NCI-H2227 (cell line): ENCODE data around the gene ITPKB.

Experiments
- DNase-seq: peaks from one replicate; lab custom pipeline; 2025; ENCODE audit not compliant: unreplicated experiment; lab: John Stamatoyannopoulos, UW

Gene ITPKB

DNA sequence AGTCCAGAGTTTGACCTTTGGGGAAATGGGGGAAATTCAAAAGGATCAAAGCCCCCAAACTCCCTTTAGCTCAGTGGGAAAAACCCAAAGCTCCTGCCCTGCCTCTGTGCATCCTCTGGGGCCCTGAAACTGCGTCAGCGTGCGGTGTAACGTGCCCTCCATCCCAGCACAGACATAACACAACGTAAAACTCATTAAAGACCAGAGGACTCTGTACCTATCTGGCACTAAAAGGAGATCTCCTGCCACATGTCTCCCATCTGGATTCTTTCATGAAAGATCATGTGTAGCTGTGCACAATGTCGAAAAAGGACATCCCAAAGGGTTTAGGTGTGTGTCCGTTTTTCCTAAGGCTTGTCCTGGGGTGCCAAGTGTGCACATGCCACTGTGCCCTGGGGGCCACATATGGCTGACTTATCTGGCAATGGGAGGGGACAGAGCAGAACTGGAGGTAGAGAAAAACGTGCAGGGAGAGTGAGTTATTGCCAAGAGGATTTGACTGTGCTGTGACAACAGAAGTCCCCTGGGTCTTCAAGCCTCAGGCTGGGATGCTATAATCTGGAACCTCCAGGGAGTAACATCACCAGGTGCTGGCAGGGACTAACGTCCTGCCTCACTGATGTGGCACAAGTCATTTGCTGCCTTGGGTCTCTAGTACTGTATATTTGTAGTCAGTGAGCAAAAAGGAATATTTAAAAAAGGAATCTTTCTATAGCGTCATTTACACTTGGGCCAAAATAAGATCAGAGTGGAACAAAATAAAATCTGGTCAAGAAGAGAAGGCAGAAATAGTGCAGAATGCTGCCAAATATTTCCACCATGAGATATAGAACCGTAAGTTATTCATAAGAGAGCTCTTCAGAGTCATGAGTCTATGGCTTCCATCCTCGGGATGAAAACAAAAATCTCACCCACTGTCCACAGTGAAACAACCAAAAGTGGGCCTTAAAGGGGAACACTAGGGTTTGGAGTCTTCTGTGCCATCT is 52.3 kb downstream of the ITPKB start:
- no peak for DNase-seq

DNA sequence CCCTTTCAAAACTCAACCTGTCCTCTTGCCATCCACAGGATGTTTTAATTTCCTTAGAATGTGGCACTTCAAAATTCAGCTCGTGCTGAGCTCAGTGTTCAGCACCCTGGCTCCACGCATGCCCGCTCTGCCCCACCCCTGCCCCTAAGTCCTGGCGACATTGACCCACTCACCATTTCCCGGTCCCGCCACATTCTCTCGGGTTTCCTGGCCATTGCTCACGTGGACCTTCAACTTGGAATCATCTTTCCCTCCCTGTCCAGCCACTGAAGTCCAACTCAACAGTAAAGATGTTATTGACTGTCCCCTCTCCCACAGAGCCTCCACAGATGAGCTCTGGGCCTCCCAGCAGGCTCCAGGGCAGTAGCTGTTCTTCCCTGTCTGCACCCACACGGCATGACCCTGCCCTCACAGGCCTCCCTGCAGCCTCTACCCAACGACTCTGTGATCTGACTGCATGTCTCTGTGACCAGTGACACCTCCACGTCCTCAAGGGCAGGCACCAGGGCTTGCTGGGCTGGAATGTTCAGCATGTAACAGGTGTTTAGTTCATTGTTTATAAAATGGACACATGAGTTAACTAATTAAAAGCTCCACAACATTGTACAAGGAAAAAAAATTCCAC is 53.8 kb downstream of the ITPKB start:
- DNase-seq = no peak

DNA sequence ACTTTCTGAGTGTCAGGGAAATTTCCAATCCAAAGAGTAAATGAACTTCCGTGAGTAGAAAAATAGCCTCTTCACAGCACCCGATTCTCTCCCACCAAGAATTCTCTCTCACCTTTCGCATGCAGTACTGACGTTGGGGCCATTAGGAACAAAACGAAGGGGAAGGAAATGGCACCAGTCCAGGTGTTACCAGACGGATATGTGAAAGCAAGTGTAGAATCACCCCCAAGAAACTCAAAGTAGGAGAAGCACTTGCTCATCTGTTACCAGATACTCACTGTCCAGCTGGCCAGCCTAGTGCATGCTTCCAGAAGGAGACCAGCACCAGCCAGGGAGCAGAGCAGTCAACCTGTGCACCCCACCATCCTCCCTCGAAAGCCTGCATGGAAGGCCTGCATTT is 55.1 kb downstream of the ITPKB start:
- no peak for DNase-seq

DNA sequence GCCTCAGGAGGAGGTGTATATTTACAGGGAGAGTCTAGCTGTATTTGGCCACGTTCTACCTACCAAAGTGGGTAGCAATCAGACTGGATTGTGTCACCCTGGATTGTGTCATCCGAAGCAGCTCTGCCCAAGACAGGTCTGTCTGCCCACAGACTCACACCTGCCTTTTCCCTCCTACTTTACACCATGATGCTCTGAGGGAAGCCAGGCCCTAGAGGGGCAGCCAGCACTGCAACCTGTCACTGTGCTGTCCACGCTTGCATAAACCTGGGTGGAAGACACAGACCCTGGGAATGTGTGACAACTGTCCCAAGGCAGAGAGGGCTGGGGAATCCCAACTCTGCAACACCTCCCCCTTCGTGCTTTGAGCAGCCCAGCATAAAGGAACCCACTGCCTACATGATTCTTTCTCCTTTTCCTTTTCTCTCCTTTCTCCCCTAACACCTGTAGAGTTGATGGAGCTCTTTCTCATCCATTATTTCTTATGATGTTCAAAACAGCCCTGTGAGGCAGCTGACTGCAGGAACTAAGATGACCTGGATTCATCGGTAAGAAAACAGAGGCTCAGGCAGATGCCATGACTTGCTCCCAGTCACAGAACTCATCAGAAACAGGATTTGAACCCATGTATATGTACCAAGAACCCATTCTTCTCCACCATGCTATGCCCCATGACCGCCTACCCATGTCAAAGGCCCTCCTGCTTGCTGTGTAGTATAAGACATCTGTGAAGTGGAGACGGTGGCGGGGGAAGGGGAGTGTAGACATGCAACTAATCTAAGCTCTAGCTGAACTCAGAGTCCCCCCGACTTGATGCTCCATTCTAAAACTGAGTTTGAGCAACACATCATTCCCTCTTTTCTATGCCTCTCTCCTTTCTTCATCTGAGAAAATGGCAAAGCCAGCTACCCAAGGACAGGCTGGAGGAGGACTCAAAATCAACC is 55.9 kb downstream of the ITPKB start:
- DNase-seq = no peak

DNA sequence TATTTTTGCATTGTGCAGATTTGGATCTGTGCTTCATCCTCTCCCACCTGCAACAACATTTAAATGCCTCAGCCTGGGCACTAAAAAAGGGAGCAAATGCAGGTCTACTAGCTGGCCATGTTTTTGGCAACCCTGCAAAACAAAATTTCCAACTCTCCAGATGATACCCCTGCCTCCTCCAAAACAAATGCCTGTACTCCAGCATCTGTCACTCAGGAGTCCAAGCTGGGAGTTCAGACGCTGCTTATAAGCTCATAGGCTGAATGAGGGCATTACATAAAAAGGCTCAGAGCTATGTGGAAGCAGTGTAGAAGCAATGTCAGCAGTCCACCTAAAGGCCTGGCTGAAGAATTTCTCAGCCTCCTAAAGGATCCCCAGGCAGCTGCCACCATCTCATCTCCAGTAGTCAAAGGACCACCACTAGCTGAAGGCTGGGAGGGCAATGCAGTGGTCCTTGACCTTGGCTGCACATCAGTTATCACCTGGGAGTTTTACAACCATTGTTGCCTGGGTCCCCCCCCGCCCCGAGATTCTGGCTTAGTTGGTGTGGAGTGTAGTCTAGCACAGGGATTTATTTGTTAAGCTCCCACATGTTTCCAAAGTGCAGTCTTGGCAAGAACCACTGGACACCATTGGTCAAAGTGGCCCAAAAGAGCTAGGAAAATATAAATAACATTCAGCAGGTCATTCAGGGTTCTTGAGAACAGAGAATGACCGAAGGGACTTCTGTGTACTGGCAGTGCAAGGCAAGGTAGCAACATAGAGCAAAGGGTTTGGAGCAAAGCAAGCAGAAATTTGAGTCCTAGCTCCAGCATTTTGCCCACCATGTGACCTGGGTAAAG is 57.2 kb downstream of the ITPKB start:
- DNase-seq = no peak

DNA sequence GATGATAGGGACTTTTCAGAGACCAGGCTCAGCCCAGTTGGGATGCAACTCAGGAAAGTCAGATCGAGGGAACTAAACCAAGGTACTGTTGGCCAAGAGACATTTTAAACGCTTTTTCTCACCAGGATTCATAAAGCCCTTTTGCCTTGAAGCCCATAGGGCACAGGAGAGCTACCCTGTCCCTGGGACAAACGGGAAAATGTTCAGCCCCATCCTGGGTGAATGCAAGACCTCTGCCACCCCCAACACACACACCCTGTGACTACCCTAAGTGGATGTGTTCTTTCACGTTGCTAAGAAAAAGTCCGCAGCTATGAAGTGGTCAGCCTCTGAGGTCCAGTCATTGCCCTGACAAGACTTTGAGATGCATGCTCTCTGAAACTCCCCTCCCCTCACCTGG is 58.4 kb downstream of the ITPKB start:
- no peak for DNase-seq

DNA sequence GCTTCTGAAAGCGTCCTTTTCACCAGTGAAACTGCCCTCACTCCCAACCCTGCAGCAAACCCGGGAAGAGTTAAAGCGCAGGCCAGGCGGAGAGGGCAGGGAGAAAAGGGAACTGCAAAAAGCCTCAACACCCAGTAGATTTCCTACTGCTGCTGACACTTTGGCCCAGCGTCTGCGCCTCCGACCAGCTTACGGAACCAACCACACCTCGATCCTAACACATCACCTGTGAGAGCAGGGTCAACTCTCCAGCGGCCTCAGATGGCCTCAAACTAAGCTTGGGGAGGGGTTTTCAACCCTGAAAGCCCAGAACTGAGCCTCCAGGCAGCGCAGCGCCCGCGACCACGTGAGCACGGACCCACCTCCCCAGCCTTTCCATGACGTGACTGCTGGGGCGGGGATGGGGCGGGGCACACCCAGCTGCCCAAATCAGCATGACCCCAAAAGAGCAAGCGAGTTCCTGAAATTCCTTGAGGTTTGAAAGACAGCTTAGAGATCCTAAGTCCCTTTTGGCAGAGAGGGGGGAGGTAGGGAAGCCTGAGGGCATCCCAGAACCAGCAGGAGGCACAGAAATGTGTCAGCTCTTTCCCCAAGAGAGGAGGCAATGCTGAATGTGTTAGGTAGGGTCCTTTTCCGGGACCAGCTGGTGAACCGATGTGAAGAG is 59.1 kb downstream of the ITPKB start:
- DNase-seq = peak; percentile 71

DNA sequence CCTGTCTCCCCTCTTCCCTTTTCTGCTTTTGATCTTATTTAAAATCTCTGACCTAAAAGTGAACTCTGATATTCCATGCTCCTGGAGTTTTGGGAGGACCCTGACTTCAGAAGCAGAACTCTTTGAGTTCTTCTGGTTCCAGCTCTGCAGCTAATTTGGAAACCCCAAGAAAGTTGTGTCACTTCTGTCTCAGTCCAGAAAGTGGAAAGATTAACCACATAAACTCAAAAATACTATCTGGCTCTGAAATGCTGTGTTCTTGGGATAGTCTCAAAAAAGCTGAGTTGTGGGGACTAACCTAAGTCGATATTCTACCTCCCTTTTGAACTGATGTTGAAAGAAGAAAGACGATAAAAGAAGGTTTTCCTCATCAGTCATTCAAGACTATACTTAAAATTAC is 59.8 kb downstream of the ITPKB start:
- no peak for DNase-seq

DNA sequence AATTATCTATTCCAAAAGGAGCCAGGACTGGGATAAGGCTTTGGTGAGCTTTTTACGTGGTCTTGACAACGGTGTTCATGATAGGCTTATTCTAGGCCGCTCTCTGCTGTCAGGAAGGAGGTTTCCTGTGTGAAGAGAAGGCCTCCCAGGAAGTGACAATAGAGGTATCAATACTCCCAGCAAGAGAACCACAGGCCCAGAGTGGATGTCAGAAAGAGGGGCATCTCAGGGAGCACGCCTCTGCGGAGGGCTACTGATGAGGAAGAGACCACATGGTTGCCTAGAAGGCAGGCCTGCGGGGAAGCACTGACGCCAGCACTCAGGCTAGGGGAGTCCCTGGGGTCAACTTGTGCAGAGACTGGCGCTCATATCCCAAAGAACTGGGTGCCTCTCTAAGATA is 60.4 kb downstream of the ITPKB start:
- DNase-seq = no peak

DNA sequence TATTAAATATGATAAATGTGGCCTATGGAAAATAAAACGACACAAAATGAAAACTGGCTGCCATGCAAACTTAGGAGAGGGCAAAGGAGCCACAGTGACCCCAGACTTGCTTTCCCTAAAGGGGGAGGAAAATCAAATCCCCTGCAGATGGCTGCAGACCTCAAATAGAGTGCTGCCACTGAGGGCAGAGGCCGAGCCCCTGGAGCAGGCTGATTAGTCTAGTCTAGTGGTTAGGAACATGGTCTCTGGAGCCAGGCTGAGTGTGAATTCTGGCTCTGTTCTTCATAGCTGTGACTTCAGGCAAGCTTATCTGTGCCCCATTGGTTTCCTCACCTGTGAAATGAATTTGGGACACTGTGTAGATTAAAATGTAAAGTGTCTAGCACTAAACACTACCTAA is 60.8 kb downstream of the ITPKB start:
- DNase-seq = no peak

DNA sequence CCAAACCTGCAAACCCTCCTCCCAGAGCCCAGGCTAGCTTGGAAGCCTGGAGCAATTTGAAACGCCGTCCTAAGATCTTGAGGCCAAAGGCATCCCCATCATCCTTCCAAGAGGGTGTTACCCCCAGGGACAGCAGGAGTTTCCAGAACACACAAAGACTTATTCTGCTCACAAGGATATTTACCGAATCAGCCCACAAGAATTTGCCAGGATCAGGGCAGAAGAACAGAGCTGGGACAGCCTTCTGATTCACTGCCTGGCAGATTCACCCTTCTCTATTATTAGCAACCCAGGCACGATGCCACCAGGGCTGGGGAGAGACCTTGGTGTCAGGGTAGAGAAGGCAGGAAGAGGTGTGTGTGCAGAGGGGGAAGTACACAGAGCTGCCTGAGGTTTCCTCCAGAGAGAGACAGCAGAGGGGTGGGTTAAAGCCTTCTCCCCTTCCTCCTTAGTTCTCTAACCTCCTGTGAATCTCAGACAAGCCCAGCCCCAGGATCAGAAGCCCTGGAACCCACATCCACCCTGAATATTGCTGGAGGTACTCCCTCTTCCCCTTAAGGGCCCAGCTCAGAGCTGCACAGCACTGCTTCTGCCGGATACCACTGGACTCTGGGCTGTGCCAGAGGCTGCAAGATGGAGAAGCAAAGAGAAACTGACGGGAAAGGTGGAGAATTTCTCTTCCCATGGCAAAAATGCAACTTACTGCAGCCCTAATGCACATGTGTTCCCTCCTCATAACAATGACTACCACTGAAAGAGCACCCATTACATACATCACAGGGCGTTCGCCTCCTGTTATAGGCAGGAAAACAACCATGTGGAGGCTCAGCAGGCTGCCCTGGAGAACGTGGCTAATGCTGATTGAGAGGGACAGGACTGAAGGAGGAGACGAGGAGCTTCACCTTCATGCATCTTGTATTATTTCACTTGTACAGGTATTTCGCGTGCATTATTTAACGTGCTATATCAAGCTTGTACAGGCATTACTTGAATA is 61.8 kb downstream of the ITPKB start:
- DNase-seq = no peak

DNA sequence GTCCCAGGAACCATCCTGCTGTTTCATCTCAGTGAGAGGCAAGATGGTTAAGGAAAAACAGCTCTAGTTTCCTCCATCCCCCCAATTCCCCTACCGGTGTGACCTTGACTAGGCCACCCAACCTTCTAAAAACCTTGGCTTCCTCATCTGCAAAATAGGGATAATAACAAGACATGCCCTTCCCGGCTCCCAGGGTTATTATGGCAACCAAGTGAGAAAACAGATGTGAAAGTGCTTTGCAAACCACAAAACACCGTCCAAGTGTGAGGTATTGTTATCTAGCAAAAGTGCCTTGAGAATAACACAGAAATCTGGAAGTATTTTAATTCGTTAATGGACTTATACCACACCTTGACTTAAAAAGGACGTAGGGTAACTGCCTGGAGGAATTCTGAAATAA is 62.7 kb downstream of the ITPKB start:
- no peak for DNase-seq

DNA sequence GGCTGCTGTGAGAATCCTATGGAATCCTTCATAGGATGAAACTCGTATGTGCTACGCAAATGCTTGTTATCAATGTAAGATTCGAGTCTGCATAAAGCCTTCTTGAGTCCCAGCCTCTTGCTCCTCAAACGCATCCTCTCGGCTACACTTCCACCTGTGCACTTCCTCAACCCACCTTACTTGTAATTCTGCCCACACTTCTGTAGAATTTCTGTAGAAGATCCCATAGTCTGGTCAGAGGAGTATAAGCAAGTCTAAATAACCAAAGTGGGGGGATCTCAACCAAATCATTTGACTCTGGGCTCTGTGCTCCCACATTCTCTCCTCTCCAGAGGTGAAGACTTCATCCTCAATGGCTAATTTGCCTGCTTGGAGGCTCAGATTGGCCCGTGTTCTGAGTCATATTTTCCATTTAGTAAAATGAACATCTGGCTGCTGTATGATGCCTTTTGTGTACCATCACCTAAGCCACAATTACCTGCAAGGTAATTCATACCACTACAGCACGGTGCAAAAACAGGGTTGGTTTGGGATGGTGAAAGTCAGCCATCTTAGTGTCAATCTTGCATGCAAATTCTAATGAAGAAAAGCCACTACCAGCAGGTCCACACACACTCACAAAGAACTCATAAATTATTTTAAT is 63.2 kb downstream of the ITPKB start:
- no peak for DNase-seq

DNA sequence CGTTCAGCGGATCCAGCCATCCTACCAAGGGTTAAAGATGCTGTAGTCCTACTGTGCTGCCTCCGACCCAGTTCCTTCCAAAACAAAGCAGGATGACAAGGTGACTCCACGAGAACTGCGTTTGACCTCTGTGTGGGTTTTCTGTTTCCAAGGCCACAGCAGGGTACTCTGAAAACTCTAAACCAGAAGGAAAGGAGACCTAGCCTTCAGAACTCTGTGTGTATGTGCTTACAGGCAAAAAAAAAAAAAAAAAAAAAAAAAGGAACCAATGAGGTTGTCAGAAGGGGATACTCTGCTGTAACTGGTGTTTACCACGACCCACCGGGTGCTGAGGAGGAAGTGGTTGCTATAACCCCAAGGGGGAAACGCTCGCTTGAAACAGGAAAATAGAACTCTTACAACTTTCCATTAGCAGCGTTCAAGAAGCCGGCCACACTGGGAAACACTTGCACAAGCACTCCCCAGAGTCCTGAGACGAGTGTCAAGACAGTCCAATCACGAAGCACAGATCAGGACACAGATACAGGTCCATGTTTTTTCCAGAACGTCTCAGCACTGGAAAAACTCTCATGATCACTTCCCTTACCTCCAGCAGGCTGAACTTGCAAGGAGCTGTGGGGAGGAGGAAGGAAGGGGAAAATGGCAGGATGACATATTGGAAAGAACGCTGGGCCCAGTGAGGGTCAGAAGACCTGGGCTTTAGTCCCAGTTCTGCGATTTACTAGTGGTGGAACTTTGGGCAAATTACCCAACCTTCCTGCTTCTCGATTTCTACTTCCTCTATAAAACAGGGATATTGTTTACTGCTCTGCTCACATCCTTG is 64.0 kb downstream of the ITPKB start:
- DNase-seq = no peak

DNA sequence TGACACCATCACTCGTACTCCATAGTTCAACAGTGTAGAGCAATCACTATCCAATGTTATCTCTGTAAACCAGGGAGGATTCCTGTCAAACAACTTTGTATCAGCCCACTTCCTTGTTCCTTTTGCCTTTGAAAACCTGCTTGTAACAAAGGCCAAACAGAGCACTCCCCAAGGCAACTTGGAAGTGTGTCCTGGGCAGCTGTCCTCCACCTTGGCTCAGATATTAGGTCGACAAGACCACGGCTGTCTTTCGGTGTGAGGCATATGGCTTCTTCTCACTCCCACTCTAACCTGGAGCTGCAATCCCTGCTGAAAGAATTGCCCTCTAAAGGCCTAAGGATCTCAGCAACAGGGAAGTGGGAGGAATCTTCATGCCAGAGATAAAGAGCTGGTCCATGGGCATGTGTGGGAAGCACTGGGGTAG is 66.7 kb downstream of the ITPKB start:
- no peak for DNase-seq

DNA sequence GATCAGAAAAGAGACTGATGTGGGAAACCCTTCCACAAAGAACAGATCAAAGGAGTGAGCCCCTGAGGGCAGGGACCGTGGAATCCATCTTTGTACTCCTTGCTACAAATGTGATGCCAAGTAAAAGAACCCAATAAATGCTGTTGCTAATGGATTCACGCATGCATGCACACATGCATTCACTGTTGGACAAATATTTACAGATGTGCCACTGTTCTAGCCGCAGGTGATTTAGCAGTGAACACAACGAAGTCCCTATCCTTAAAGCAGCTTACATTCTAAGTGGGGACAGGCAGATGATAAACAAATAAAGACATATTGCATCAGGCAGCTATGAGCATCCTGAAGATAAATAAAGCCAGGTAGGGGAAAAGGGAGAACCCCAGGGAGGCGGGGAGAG is 67.8 kb downstream of the ITPKB start:
- DNase-seq = no peak

DNA sequence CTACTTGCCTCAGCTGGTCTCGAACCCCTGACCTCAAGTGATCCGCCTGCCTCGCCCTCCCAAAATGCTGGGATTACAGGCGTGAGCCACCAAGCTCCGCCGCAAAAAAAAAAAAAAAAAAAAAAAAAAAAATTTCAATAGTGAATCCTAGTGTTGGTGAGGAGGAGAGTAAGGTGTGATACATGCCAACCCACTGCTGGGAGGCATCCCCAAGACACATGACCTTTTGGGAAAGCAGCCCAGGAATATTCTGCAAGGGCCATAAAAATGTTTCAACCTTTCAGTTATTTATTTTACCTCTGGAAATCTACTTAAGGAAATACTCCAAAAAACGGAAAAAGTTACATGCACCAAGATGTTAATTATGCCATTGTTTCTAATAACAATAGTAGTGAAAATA is 69.0 kb downstream of the ITPKB start:
- DNase-seq = no peak
